T-helper 2 cell treated with Interferon-gamma antibody and Interleukin-4, amounts not matched to agents 5 μg/mL and 100 μg/mL, for 36 hours (primary cell): ENCODE results near the gene TPM4.

Experiments used
- DNase-seq: peaks from one replicate; pipeline ENCODE4 v3.0.0; 2021; ENCODE audit warnings: low spot score
- H3K27ac Mint-ChIP-seq: one replicate; pipeline ENCODE4 v1.8.0; 2021; ENCODE audit warnings: mild to moderate bottlenecking, mixed read lengths
- H3K27me3 Mint-ChIP-seq: one replicate; pipeline ENCODE4 v1.8.0; 2021; ENCODE audit warnings: low read depth, mixed read lengths
- H3K36me3 Mint-ChIP-seq: one replicate; pipeline ENCODE4 v1.8.0; 2021; ENCODE audit warnings: low read depth, mixed read lengths
- H3K4me1 Mint-ChIP-seq: one replicate; pipeline ENCODE4 v1.8.0; 2021; ENCODE audit warnings: low read depth, mixed read lengths
- H3K4me3 Mint-ChIP-seq: one replicate; pipeline ENCODE4 v1.8.0; 2022; ENCODE audit warnings: mild to moderate bottlenecking, moderate library complexity, mixed read lengths
- H3K9me3 Mint-ChIP-seq: one replicate; pipeline ENCODE4 v1.8.0; 2021; ENCODE audit warnings: mixed read lengths

Gene TPM4

GRCh38 chr19:16127776-16128371, 51.6 kb downstream of the TPM4 start:
- Mint-ChIP-seq H3K9me3 (peaks cover 5% of the 10 kb centered on the region), H3K36me3 (peaks cover 82% of the 10 kb centered on the region), H3K27me3 (no peaks in the 10 kb centered on the region), H3K4me3 (no peak overlapping the region), H3K27ac (no peak overlapping the region), H3K4me1 (no peaks in the 10 kb centered on the region)
- DNase-seq, result no peak

GRCh38 chr19:16131648-16132047, 55.4 kb downstream of the TPM4 start:
- Mint-ChIP-seq H3K4me3 (no peak overlapping the region), H3K9me3 (peaks cover 5% of the 10 kb centered on the region), H3K4me1 (peaks cover 5% of the 10 kb centered on the region), H3K36me3 (peaks cover 73% of the 10 kb centered on the region), H3K27ac (peak overlapping the region; percentile 12), H3K27me3 (no peaks in the 10 kb centered on the region)
- no peak for DNase-seq

GRCh38 chr19:16133818-16134217, 57.5 kb downstream of the TPM4 start:
- no peaks in the 10 kb centered on the region for H3K27me3 Mint-ChIP-seq
- H3K27ac Mint-ChIP-seq, result no peak overlapping the region
- H3K4me3 Mint-ChIP-seq, result no peak overlapping the region
- peaks cover 55% of the 10 kb centered on the region for H3K36me3 Mint-ChIP-seq
- H3K9me3 Mint-ChIP-seq, result peaks cover 5% of the 10 kb centered on the region
- no peak for DNase-seq
- peaks cover 11% of the 10 kb centered on the region for H3K4me1 Mint-ChIP-seq

GRCh38 chr19:16134510-16134909, 58.2 kb downstream of the TPM4 start:
- no peak for DNase-seq
- Mint-ChIP-seq H3K27ac (no peak overlapping the region), H3K27me3 (no peaks in the 10 kb centered on the region), H3K36me3 (peaks cover 51% of the 10 kb centered on the region), H3K4me3 (no peak overlapping the region), H3K4me1 (peaks cover 17% of the 10 kb centered on the region), H3K9me3 (peaks cover 5% of the 10 kb centered on the region)

- no peak for DNase-seq
- H3K4me1 Mint-ChIP-seq, result peaks cover 23% of the 10 kb centered on the region
- H3K36me3 Mint-ChIP-seq, result peaks cover 43% of the 10 kb centered on the region
- H3K9me3 Mint-ChIP-seq, result peaks cover 5% of the 10 kb centered on the region
- H3K27me3 Mint-ChIP-seq, result no peaks in the 10 kb centered on the region
- peak overlapping the region; percentile 34 for H3K27ac Mint-ChIP-seq
- H3K4me3 Mint-ChIP-seq, result no peak overlapping the region
Measured at GRCh38 chr19:16135430-16136127, 59.3 kb downstream of the TPM4 start.

GRCh38 chr19:16136185-16136999, 60.1 kb downstream of the TPM4 start:
- Mint-ChIP-seq H3K27ac (no peak overlapping the region), H3K4me3 (no peak overlapping the region), H3K27me3 (no peaks in the 10 kb centered on the region), H3K36me3 (peaks cover 36% of the 10 kb centered on the region), H3K4me1 (peaks cover 30% of the 10 kb centered on the region), H3K9me3 (peaks cover 1% of the 10 kb centered on the region)
- DNase-seq, result no peak

GRCh38 chr19:16139752-16140151, 63.5 kb downstream of the TPM4 start:
- H3K36me3 Mint-ChIP-seq, result peaks cover 13% of the 10 kb centered on the region
- no peaks in the 10 kb centered on the region for H3K9me3 Mint-ChIP-seq
- peak overlapping the region; percentile 60 for H3K4me3 Mint-ChIP-seq
- no peak for DNase-seq
- H3K4me1 Mint-ChIP-seq, result peaks cover 48% of the 10 kb centered on the region
- no peaks in the 10 kb centered on the region for H3K27me3 Mint-ChIP-seq
- H3K27ac Mint-ChIP-seq, result peak overlapping the region; percentile 85

- Mint-ChIP-seq H3K27ac (peak overlapping the region; percentile 79), H3K27me3 (no peaks in the 10 kb centered on the region), H3K9me3 (no peaks in the 10 kb centered on the region), H3K36me3 (peaks cover 16% of the 10 kb centered on the region), H3K4me1 (peaks cover 49% of the 10 kb centered on the region), H3K4me3 (no peak overlapping the region)
- DNase-seq, result no peak
Measured at GRCh38 chr19:16141043-16141442, 64.7 kb downstream of the TPM4 start.

GRCh38 chr19:16142032-16142580, 65.8 kb downstream of the TPM4 start:
- Mint-ChIP-seq H3K9me3 (no peaks in the 10 kb centered on the region), H3K27me3 (no peaks in the 10 kb centered on the region), H3K4me1 (peaks cover 49% of the 10 kb centered on the region), H3K27ac (peak overlapping the region; percentile 67), H3K36me3 (peaks cover 21% of the 10 kb centered on the region), H3K4me3 (peak overlapping the region; percentile 0)
- no peak for DNase-seq

- no peaks in the 10 kb centered on the region for H3K9me3 Mint-ChIP-seq
- H3K27ac Mint-ChIP-seq, result peak within 1 kb of the TSS; percentile 98
- H3K4me3 Mint-ChIP-seq, result peak within 1 kb of the TSS; percentile 97
- peaks cover 50% of the 10 kb centered on the region for H3K4me1 Mint-ChIP-seq
- peak; percentile 76 for DNase-seq
- peaks cover 21% of the 10 kb centered on the region for H3K36me3 Mint-ChIP-seq
- H3K27me3 Mint-ChIP-seq, result no peaks in the 10 kb centered on the region
Measured at GRCh38 chr19:16143399-16144215, 67.3 kb downstream of the TPM4 start, which contains the start of gene HSH2D. Gene HSH2D (plus strand): TSS chr19:16143685. CDS start chr19:16148751, 5,066 bp downstream.

GRCh38 chr19:16144216-16144581, 67.9 kb downstream of the TPM4 start:
- Mint-ChIP-seq H3K4me1 (peaks cover 52% of the 10 kb centered on the region), H3K4me3 (peak overlapping the region; percentile 97), H3K36me3 (peaks cover 25% of the 10 kb centered on the region), H3K27ac (peak overlapping the region; percentile 98), H3K9me3 (no peaks in the 10 kb centered on the region), H3K27me3 (no peaks in the 10 kb centered on the region)
- DNase-seq, result no peak

GRCh38 chr19:16146112-16146511, 69.8 kb downstream of the TPM4 start:
- H3K4me3 Mint-ChIP-seq, result peak overlapping the region; percentile 80
- peaks cover 35% of the 10 kb centered on the region for H3K36me3 Mint-ChIP-seq

More at GRCh38 chr19:16146112-16146511, 69.8 kb downstream of the TPM4 start:
- H3K4me1 Mint-ChIP-seq, result peaks cover 44% of the 10 kb centered on the region
- H3K9me3 Mint-ChIP-seq, result no peaks in the 10 kb centered on the region
- DNase-seq, result no peak
- no peaks in the 10 kb centered on the region for H3K27me3 Mint-ChIP-seq
- H3K27ac Mint-ChIP-seq, result peak overlapping the region; percentile 52
